Erythroblast (primary cell): Measurements from ENCODE around the gene ITIH1.

Source experiments
- DNase-seq, 2 experiments: peaks; one replicate each; lab custom pipeline; 2025; lab: John Stamatoyannopoulos, UW
- GATA1 ChIP-seq: IDR thresholded peaks from 2 replicates; pipeline ENCODE4 v1.6.1; 2011; ENCODE audit warnings: low read depth, mild to moderate bottlenecking, control low read depth, low read length, moderate library complexity
- POLR2A ChIP-seq: IDR thresholded peaks from 2 replicates; pipeline ENCODE4 v1.6.1; 2011; ENCODE audit warnings: mild to moderate bottlenecking, low read length

Gene ITIH1

DNA sequence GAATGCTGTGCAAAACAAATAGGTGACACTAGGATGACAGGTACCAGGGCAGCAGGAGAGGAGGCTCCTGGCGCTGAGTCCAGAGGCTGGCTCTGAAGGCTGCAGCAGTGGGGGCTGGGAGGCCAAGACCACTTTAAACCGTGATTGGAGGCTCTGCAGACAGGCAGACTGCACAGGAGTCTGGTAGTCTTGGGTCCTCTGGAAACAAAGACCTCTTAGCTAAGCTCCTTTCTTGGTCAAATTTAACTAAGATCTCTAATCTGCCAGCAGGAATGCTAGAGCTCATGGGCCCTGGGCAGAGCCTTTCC, 61.8 kb downstream of the ITIH1 start:
- no peak for DNase-seq
- no peak for TF ChIP-seq POLR2A
- no peak for TF ChIP-seq GATA1

DNA sequence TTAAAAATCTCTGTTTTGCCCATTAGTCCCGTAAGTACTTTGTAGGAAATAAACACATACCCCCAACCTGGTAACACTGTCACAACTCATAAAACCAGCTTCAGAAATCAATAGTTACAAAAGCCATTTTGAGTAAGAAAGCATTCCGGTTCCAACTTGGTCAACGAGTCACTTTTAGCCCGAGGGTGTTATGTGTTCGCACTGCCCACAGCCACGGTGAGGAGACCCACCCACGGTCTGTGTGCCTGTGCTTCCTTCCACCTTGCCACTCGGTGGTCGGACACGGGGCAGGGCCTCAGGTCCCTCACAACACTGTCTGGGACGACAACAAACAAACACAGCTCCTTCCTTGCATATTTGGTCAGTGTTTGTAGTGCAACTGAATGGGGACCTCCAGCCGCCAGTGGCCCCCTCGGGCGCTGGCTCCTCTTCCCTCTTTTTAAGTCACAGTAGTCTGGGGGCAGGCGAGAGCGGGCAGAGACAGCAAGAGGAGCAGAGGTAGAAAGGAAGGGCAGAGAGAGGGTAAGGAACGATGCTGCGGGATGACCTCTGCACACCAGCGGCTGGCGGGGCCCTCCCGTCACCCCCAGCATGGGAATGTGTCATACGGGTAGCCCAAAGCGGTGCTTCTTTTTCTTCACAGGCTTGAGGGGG, 62.6 kb downstream of the ITIH1 start:
- DNase-seq = no peak
- TF ChIP-seq GATA1 = no peak
- TF ChIP-seq POLR2A = no peak

DNA sequence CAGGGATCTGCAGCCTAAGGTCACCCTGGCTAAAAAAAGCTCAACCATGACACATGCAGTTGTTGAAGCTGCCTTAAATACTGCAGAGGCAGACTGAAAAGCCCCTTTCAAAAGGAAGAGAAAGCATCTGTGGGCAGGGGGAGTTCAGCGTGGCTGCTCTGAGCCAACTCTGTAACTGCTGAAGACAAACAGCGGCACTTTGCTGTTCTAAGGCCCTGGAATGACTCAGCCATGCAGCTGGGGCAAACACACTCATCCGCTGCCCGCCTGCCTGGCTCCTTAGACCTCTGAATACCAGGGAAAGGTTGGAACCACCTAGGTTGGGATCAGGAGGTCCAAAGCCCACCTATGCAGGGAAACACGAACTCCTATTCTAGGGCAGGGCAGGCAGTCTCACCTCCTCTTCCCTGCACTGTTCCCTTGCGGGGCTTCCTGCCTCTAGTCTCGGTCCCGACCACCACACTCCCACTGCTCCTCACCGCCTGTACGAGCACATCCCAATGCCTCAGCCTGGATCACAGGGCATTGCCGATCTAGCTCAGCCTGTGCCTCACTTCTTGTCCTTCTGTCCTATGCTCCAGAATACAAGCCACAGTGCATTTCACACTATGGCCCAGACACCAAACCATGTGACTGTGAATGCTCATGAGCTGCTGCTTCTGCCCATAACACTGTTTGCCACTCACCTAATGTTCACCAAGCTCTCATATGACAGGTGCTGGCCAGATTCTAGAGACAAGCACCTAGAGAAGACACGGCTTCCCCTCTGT, 64.0 kb downstream of the ITIH1 start:
- TF ChIP-seq GATA1 = no peak
- no peak for DNase-seq
